WTC11 (cell line): ENCODE data around the gene SULF2. TPM values are rescaled to one million over a fixed set of nuclear protein-coding genes. Genes with fewer than 3 reads are reported as not detected.

Experiments used
- ATAC-seq: fragments of 200-7000 bp; cut with Tn5 transposase; 2 replicates; pipeline ENCODE4 v1.10.0; 2021; ENCODE audit warnings: mild to moderate bottlenecking, moderate library complexity
- CTCF ChIA-PET: fragments of 300-600 bp; sonication (Branson Sonifier 250); formaldehyde crosslinking; loops from one replicate; lab custom pipeline; 2021; ENCODE audit warnings: antibody characterized with exemption; lab: Charles Lee
- POLR2A ChIA-PET: fragments of 350-600 bp; sonication (Branson Sonifier 250); formaldehyde crosslinking; loops from one replicate; lab custom pipeline; 2021; ENCODE audit warnings: antibody characterized with exemption; lab: Charles Lee
- DNase-seq: peaks from one replicate; pipeline ENCODE4 v3.0.0; 2021; ENCODE audit warnings: low spot score
- H3K27ac Mint-ChIP-seq: 2 replicates; pipeline ENCODE4 v1.8.0; 2021; ENCODE audit warnings: mixed read lengths
- H3K27me3 Mint-ChIP-seq: 2 replicates; pipeline ENCODE4 v1.8.0; 2021; ENCODE audit warnings: low read depth, mild to moderate bottlenecking, moderate library complexity, mixed read lengths
- H3K36me3 Mint-ChIP-seq: 2 replicates; pipeline ENCODE4 v1.8.0; 2021; ENCODE audit warnings: mixed read lengths
- H3K4me1 Mint-ChIP-seq: 2 replicates; pipeline ENCODE4 v1.8.0; 2022; ENCODE audit warnings: mixed read lengths
- H3K4me3 Mint-ChIP-seq: 2 replicates; pipeline ENCODE4 v1.8.0; 2021; ENCODE audit warnings: mild to moderate bottlenecking, moderate library complexity, mixed read lengths
- H3K9me3 Mint-ChIP-seq: 2 replicates; pipeline ENCODE4 v1.8.0; 2021; ENCODE audit warnings: mixed read lengths
- AR ChIP-seq: fragments of 250-450 bp; sonication (Bioruptor Pico); IDR thresholded peaks from 2 replicates; pipeline ENCODE4 v1.9.0; 2021; ENCODE audit warnings: mild to moderate bottlenecking
- ARID4B ChIP-seq: sonication (generic); formaldehyde crosslinking; IDR thresholded peaks from 2 replicates; pipeline ENCODE4 v1.8.0; 2023; ENCODE audit warnings: missing genetic modification reagents, mild to moderate bottlenecking, borderline replicate concordance
- ATF2 ChIP-seq: sonication (generic); formaldehyde crosslinking; IDR thresholded peaks from 2 replicates; pipeline ENCODE4 v1.8.1; 2022; ENCODE audit warnings: low read depth, missing genetic modification reagents, borderline replicate concordance
- CREM ChIP-seq: sonication (generic); formaldehyde crosslinking; IDR thresholded peaks from 2 replicates; pipeline ENCODE4 v1.8.1; 2022; ENCODE audit warnings: mild to moderate bottlenecking, missing genetic modification reagents, moderate library complexity
- CTCF ChIP-seq: fragments of 200-600 bp; IDR thresholded peaks from 2 replicates; pipeline ENCODE4 v1.8.0; 2022; ENCODE audit warnings: antibody characterized with exemption
- ERG ChIP-seq: fragments of 250-450 bp; sonication (Bioruptor Pico); IDR thresholded peaks from 2 replicates; pipeline ENCODE4 v1.8.0; 2021; ENCODE audit warnings: mild to moderate bottlenecking
- ESRRA ChIP-seq: sonication (generic); formaldehyde crosslinking; IDR thresholded peaks from 2 replicates; pipeline ENCODE4 v1.8.1; 2022; ENCODE audit warnings: mild to moderate bottlenecking, missing genetic modification reagents, borderline replicate concordance
- GRHL2 ChIP-seq: fragments of 250-450 bp; sonication (Bioruptor Pico); IDR thresholded peaks from 2 replicates; pipeline ENCODE4 v1.8.0; 2022; ENCODE audit warnings: mild to moderate bottlenecking, moderate library complexity; ENCODE audit not compliant: insufficient replicate concordance, severe bottlenecking
- IRF1 ChIP-seq: sonication (generic); formaldehyde crosslinking; IDR thresholded peaks from 2 replicates; pipeline ENCODE4 v1.8.0; 2023; ENCODE audit warnings: missing genetic modification reagents
- JAZF1 ChIP-seq: fragments of 250-450 bp; sonication (Bioruptor Pico); IDR thresholded peaks from 2 replicates; pipeline ENCODE4 v1.9.0; 2021; ENCODE audit warnings: moderate library complexity, mild to moderate bottlenecking, inconsistent platforms
- MAX ChIP-seq: sonication (generic); formaldehyde crosslinking; IDR thresholded peaks from 2 replicates; pipeline ENCODE4 v1.8.0; 2022; ENCODE audit warnings: mild to moderate bottlenecking, missing genetic modification reagents
- RORB ChIP-seq: fragments of 250-450 bp; sonication (Bioruptor Pico); IDR thresholded peaks from 2 replicates; pipeline ENCODE4 v1.9.0; 2021; ENCODE audit warnings: mild to moderate bottlenecking
- TCF7 ChIP-seq: sonication (generic); formaldehyde crosslinking; IDR thresholded peaks from 2 replicates; pipeline ENCODE4 v1.8.0; 2022; ENCODE audit warnings: mild to moderate bottlenecking, low read depth, missing genetic modification reagents, moderate library complexity
- TEAD4 ChIP-seq: sonication (generic); formaldehyde crosslinking; IDR thresholded peaks from 2 replicates; pipeline ENCODE4 v1.8.0; 2022; ENCODE audit warnings: mild to moderate bottlenecking, missing genetic modification reagents
- USF2 ChIP-seq: sonication (generic); formaldehyde crosslinking; IDR thresholded peaks from 2 replicates; pipeline ENCODE4 v1.8.1; 2023; ENCODE audit warnings: mild to moderate bottlenecking, missing genetic modification reagents, moderate library complexity
- ZBTB21 ChIP-seq: sonication (generic); formaldehyde crosslinking; IDR thresholded peaks from 2 replicates; pipeline ENCODE4 v1.8.1; 2023; ENCODE audit warnings: mild to moderate bottlenecking, missing genetic modification reagents, borderline replicate concordance
- ZNF232 ChIP-seq: sonication (generic); formaldehyde crosslinking; IDR thresholded peaks from 2 replicates; pipeline ENCODE4 v1.8.0; 2022; ENCODE audit warnings: mild to moderate bottlenecking, missing genetic modification reagents
- ZNF423 ChIP-seq: fragments of 250-450 bp; sonication (Bioruptor Pico); IDR thresholded peaks from 2 replicates; pipeline ENCODE4 v2.1.2; 2022; ENCODE audit warnings: mild to moderate bottlenecking, moderate library complexity
- ZNF512 ChIP-seq: sonication (generic); formaldehyde crosslinking; IDR thresholded peaks from 2 replicates; pipeline ENCODE4 v1.8.1; 2022; ENCODE audit warnings: missing genetic modification reagents, borderline replicate concordance
- ZNF671 ChIP-seq: fragments of 250-450 bp; sonication (Bioruptor Pico); IDR thresholded peaks from 2 replicates; pipeline ENCODE4 v1.8.0; 2021; ENCODE audit warnings: mild to moderate bottlenecking
- total RNA-seq: library from RNA; stranded (reverse); gene quantifications from 3 replicates; pipeline ENCODE4 v1.2.3, GENCODE V29; 2021

The SULF2 gene
- total RNA-seq, 1 experiment from 2014 or later = 36.0 TPM

- no peak for TF ChIP-seq CTCF
- no peak for TF ChIP-seq MAX (CRISPR knock-in tag)
- no peak for TF ChIP-seq RORB
- TF ChIP-seq TCF7 (CRISPR knock-in tag) = no peak
- TF ChIP-seq ZNF423 = no peak
Measured at GRCh38 chr20:47796971-47797370, 11.7 kb upstream of the SULF2 start (continued).

GRCh38 chr20:47795214-47795907 is 10.1 kb upstream of the SULF2 start:
- Mint-ChIP-seq H3K27me3 (no peaks in the 10 kb centered on the region), H3K36me3 (no peaks in the 10 kb centered on the region), H3K4me1 (peaks cover 9% of the 10 kb centered on the region), H3K4me3 (no peak overlapping the region), H3K9me3 (no peaks in the 10 kb centered on the region), H3K27ac (no peak overlapping the region)
- ChIA-PET POLR2A (no interaction called here), CTCF (interaction anchor here (0.6 to 1.0 kb wide), 4 partner anchors 10 to 1110 kb away, joined by 3 to 4 read pairs (median 4); partner anchors contain the start of gene SULF2)
- DNase-seq (no peak), ATAC-seq (no peak)
- TF ChIP-seq ERG (CRISPR knock-in tag) = no peak
- TF ChIP-seq TEAD4 (CRISPR knock-in tag) = no peak
- no peak for TF ChIP-seq IRF1 (CRISPR knock-in tag)
- no peak for TF ChIP-seq USF2
- TF ChIP-seq GRHL2 (CRISPR knock-in tag) = no peak
- TF ChIP-seq JAZF1 (CRISPR knock-in tag) = no peak
- TF ChIP-seq AR (CRISPR knock-in tag) = no peak
- TF ChIP-seq ZNF512 (CRISPR knock-in tag) = no peak
- TF ChIP-seq ESRRA (CRISPR knock-in tag) = no peak
- TF ChIP-seq ATF2 (CRISPR knock-in tag) = no peak
- TF ChIP-seq ARID4B (CRISPR knock-in tag) = no peak
- no peak for TF ChIP-seq CREM (CRISPR knock-in tag)
- TF ChIP-seq ZNF671 (CRISPR knock-in tag) = no peak
- TF ChIP-seq ZBTB21 (CRISPR knock-in tag) = no peak
- no peak for TF ChIP-seq ZNF232 (CRISPR knock-in tag)
